T-helper 9 cell (primary cell): ENCODE measurements around the gene LYG2.
"Not testable (repeated sequence)": the region's sequence is repeated elsewhere in the genome, so short reads cannot be mapped to it uniquely, and the experiment has no call there.

ENCODE experiments used
- DNase-seq: peaks from one replicate; pipeline ENCODE4 v3.0.0-alpha.2; 2020
- total RNA-seq, 2 donors: gene quantifications; one replicate each; lab custom pipeline; 2026; lab: John Stamatoyannopoulos, UW

LYG2 gene, protein sequence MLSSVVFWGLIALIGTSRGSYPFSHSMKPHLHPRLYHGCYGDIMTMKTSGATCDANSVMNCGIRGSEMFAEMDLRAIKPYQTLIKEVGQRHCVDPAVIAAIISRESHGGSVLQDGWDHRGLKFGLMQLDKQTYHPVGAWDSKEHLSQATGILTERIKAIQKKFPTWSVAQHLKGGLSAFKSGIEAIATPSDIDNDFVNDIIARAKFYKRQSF
- 0 reads per million in 2 donors for total RNA-seq

DNA sequence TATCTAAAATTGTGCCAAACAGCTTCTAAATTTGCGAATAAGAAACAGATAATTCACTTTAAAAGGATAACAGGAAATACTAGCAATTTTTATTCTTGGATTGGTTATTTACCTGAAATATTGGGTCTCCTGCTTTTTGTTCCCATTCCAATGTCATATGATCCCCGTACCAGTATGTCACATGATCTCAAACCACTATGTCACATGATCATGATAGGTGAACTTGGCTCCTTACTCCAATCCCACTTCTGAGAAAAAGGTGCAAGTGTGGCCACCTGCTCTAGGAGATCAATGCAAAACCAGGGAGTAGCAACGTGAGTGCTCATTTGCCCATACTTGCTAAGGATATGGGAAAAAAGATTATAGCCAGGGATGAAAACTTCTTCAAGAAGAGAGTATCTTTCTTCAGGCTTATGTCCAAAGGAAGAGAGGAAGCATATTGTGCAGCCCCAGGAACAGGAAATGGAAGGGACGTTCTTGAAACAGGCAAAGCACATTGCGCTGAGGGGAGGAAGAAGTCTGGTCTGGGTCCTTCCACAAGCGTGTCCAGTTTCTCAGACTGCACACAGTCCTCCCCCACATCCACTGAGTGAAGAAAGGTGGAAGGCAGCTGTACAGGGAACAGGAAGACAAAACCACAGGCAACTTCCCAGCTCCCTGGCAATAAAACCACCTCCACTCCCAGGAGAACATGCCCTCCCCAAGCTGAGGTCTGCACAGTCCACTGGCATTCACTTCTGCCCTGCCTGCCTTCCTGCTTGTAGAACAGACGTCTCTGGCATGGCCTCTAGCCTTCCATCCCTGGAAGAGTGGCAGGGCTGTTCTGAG, at the start of gene LYG2:
LYG2 (minus strand) TSS at position 176 of the 828 bp plus-strand sequence. CDS start 1,406 bp downstream, outside the sequence.
- no peak for DNase-seq

DNA sequence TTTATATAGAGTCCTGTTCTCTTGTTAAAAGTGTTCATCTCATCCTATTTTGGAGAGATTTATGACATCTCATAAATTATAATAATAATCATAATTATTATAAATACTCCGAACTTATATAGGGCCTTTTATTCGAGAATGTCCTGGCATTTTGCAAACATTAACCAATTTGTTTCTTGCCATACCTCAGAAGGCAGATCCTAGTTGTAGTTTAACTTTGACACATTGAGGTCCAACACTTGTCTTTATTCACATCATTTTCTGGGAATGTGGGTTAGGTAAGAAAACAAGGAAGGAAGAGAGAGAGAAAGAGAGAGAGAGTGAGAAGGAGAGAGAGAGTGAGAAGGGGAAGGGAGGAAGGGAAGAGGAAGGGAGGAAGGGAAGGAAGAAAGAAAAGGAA, 45.6 kb upstream of the LYG2 start, which contains the start of gene LYG1:
LYG1 (minus strand) TSS at position 101 of the 400 bp plus-strand sequence. CDS start 5,527 bp downstream, outside the sequence.
- not testable (repeated sequence) for DNase-seq

DNA sequence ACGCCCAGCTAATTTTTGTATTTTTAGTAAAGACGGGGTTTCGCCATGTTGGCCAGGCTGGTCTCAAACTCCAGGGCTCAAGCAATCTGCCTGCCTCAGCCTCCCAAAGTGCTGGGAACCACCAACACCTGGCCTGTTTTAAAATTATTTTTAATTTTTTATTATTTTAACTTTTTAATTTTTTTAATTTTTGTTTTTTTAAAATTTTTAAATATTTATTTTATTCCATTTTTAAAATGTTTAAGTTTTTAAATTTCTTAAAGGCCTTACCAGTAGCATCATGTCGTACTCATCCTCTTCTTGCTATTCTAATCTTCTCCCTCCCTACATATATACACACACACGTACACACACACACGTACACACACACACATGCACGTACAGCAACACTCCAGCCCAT, 44.1 kb upstream of the LYG2 start:
- DNase-seq: no peak

DNA sequence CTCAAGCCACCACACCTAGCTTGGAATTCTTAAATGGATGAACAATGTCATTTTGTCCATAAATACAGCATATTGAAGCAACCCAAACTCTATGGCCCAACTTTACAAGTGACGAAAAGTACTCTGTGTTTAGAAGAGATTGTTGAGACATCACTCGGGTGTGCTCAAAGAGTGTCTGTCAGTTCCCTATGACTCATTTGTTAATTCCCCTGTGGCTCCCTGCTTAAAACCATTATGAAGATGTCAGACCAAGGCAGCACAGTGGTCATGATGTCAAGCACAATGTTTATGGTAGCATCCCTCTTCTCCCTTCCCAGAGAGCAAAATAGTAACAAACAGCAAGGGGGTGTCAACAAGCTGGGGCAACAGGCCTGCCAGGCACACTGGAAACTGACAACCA, 42.5 kb upstream of the LYG2 start:
- DNase-seq: no peak

DNA sequence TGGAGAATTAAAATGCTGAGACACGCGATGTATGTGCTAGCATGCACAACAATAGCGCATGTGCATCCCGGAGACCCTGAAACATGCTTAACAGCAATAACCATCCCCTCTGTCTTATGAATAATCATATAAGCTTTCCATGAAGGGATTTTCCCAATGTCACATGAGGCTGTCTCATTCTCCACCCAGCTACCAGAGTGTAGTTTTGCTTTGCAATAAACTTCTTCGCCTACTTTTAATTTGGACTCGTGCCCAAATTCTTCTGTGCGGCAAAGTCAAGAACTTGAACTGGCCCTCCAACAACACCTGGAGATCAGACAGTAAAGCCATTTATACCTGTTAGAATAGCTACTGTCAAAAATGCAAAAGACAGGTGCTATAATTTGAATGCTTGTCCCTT, 30.1 kb upstream of the LYG2 start:
- no peak for DNase-seq

DNA sequence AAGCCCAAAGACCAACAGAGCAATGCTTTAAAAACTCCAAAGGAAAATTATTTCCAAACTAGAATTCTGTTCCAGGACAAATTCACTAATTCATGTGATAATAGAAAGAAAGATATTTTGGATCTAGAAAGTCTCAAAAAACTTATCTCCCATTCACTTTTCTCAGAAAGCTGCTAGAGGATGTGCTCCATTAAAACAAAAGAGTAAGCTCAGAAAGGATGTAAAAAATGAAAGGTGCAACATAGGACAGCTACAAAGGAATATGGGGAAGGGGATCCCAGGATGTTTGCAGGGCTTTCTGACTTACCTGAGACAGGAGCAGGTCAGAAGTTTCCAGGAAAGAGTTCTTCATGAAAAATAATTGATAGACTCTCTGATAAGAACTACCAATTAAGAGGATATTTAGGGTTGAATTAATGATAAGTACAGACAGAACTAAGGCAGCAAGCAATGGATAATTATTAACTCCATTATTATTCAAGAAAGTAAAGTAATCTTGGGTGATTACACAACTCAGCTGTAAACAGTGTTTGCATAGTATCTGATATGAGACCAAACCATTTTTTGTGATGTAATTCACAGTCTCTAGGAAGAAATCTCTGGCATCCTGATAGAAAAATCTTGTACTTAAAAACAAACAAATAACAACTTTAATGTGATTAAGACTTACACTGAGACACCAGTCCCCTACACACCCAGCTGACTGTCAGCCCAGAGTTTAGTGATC, 24.7 kb upstream of the LYG2 start:
- no peak for DNase-seq

DNA sequence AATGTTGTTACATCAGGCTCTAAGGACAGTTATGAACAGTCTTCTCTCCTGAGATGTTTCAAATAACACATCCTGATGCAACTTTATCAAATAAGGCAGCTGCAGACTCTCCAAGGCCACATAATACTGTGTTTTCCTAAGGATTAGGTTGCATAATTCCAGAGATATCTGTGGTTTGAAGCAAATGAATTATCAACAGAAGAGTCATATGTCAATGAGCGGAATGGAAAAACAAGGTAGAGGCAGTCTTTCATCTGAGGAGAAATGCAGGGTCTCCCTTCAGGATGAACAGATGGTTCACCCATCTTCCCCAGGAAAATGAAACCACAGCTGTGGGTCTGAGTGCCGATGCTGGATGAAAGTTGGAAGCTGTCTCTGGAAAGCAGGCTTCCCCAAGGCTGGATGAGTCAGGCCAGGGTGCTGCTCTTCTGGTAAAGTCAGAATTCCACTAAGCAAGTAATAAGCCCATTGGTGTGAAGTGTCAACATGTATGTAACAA, 23.4 kb upstream of the LYG2 start:
- DNase-seq: no peak

DNA sequence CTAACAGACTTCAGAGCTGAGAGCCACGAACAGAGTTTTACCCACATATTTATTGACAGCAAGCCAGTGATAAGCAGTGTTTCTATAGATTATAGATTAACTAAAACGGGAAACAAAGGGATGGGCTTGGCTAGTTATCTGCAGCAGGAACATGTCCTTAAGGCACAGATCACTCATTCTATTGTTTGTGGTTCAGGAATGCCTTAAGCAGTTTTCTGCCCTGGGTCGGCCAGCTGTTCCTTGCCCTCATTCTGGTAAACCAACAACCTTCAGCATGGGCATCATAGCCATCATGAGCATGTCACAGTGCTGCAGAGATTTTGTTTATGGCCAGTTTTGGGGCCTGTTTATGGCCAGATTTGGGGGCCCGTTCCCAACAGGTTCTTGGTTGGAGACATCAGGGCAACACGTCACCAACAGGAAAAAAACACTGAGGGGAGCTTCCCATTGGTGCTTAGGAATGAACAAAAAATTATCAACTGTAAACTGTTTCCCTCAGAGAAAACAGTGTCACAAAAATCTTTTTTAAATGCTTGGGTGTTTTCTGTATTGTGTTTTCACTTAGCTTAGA, 22.8 kb upstream of the LYG2 start:
- not testable (repeated sequence) for DNase-seq

DNA sequence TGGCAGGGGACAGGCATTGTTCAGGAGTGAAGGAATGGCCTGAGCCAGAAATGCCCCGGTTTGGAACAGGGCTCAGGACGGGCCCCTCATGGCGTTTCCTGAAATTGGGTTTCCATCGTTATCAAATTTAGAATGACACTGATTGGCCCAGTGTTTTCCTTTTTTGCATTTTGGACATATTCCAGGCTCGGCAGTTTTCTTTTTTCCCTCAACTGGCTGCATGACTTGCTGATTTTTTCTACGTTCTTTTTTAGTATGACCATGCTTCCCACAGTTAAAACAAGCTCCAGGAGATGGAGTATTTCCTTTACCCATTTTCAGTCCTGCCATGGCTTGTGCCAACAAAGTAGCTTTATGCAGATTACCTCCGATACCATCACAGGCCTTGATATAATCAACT, 20.4 kb upstream of the LYG2 start:
- no peak for DNase-seq

DNA sequence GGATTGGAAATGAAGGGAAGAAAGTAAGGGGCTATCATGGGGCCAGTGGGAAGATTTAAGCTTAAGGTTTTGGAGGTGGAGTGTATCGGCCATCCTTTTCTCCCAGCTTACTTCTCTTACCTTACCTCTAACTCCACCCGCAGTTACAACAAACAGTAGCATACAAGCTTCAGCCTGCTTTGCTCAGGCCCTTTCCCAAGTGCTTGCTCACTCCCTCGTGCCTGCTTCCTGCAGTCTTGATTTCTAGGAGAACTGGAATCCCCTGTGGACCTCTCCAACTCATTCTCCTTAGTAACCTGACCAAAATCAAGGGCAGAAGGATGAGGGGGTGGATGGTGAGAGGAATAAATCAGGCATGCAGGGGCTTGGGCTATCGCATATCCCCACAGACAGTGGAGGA, 5.8 kb upstream of the LYG2 start:
- no peak for DNase-seq

DNA sequence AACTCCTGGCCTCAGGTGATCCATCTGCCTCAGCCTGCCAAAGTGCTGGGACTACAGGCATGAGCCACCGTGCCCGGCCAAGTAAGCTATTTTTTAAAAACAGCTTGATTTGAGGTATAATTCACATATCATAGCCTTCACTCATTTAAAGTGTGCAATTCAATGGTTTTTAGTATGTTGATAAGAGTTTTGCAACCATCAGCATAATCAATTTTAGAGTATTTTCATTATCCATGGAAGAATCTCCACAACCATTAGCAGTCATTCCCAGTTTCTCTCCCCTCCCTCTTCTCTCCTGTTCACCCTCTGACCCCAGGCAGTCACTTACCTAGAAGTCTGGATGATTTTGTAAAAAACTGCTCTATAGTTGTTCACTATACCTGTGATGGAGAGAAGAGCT, 4.7 kb upstream of the LYG2 start:
- DNase-seq: no peak

DNA sequence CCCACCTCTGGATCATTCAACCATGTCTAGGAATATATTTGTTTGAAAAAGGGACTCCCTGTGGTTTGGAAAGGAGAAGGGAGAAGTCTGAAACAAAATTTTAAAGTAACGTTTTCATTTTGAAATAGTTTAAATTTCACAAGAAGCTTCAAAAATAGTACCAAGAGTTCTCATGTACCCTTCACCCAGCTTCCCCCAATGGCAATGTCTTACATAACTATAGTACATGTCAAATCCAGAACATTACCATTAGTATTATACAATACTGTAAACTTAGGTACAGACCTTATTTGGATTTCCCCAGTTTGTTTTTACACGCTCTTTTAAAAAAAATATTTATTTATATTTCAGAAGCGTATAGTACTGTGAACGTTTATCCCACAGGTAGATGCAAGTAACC, 4.0 kb upstream of the LYG2 start:
- DNase-seq: no peak

DNA sequence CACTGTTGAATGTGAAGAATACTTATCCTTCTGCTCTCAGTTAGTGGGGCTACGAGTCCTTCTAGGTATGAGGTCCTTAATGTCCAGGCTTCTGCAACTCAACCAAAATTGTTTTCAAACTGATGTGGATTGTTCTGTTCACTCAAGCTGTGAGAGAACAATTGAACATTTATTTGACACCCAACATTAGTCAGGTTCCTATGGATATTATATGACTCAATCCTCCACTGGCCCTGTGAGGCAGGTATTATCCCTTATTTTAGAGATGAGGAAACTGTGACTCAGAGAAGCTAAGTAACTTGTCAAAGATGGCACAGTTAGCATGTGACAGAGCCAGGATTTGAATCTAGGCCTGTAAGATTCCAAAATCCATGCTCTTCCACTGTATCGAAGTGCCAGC, 1.2 kb upstream of the LYG2 start:
- DNase-seq: no peak

DNA sequence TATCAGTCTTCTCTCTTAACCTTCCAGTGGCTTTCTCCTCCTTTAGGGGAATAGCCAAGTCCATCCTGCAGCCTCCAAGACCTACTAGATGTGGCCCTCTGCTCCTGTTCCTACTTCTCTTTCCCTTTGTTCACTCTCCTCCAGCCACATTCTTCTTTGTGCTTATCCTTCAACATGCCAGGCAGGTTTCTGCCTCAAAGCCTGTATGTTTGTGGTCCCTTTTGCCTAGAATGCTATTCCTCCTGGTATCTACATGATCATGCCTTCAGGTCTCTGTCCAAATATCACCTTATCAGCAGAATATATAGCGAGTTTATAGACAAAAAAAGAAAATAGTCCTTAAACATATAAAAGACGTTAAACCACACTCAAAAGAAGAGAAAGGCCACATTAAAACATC, 5.5 kb downstream of the LYG2 start:
- no peak for DNase-seq

DNA sequence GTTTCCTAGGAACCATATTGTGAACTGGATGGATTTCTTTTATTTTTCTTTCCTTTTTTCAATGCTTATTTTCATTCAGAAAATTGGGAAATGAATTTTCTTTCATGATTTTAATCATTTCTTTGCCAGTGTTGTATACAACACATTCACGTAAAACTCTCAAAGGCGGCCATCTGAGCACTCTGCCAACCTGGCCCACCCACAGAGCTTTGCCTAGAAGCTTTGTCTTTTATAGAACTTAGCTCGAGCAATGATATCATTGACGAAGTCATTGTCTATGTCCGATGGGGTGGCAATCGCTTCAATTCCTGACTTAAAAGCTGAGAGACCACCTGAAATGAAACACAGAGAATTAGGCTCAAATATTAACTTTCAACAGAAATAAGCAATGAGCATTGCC, 13.3 kb downstream of the LYG2 start:
- no peak for DNase-seq

DNA sequence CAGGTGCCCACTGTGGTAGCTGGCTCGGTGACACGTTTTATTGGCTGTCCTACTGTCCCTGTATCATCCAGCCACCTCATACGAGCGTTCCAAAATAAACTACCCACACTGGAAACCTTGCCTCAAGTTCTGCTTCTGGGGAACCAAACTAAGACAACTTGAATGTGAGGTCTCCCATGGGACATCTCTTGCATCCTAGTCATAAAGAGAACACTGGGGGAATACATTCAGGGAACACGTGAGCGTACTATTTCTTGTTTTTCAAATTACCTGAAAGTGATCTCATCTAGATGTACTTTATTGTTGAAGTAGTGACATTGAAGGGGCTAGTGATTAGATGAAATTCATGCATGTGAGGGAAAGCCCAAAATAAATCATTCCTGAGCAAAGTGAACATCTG, 15.0 kb downstream of the LYG2 start:
- no peak for DNase-seq

DNA sequence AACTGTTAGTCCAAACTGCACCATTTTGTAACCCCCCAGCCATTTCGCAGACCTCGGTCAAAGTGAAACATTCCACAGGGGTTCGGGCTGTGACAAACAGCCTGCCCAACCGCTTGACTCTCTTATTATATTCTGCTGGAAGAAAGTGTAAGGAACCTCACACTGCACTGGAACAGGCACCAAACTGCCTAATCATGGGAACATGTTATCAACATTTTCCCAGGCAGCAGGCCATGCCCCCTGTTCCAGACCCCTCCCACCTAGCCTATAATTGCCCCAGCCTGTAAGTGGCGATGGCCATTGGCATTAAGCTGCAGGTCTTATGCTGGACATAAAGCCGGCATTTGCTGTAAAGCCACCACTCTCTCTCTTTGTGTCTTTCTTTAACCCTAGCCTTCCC, 16.9 kb downstream of the LYG2 start:
- no peak for DNase-seq

DNA sequence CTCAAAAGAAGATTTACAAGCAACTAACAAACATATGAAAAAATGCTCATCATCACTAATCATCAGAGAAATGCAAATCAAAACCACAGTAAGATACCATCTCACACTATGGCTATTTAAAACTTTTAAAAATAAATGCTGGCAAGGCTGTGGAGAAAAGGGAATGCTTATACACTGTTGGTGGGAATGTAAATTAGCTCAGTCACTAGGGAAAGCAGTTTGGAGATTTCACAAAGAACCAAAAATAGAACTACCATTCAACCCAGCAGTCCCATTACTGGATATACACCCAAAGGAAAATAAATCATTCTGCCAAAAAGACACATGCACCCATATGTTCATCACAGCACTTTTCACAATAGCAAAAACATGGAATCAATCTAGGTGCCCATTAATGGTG, 22.3 kb downstream of the LYG2 start:
- DNase-seq: not testable (repeated sequence)

DNA sequence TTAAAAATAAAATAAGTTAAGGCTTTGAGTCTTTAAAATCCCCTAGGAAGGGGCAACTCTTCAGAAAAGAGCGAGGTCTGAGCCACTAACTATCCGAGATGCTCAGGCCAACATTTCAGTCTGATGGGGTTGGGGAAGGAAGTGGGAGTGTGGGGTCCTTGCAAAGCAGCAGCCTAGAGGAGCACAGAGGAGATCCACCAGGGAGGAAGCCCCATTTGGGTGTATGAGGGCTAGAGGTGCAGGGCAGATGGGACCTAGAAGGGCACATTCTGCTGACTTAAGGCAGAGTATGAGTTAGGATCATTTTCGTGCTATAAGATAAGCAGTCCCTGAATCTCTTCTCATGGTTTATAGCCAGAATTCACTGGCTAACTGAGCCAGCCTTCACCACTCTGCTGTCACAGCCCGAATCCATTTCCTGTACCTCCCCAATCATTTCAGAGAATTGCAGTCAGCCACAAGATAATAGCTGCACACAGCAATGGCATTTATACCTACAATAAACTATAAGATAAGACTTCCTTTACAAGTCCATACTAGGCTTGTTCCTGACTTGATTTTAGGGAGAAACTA, 37.5 kb downstream of the LYG2 start:
- no peak for DNase-seq

DNA sequence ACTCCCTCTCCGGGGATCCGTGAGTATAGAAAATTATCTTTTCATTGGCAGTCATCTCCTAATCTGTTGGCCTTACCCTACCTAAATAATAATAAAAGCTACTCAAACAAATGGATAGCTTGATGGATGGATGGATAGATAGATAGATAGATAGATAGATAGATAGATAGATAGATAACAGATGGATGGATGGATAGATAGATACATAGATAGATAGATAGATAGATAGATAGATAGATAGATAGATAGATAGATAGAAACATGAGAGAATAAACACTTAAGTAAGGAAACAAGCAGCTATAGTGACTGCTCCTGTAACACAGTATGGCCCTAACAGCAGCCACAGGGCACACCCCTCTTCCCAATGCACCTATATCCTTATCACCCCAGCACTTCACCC, 39.4 kb downstream of the LYG2 start:
- DNase-seq: no peak

DNA sequence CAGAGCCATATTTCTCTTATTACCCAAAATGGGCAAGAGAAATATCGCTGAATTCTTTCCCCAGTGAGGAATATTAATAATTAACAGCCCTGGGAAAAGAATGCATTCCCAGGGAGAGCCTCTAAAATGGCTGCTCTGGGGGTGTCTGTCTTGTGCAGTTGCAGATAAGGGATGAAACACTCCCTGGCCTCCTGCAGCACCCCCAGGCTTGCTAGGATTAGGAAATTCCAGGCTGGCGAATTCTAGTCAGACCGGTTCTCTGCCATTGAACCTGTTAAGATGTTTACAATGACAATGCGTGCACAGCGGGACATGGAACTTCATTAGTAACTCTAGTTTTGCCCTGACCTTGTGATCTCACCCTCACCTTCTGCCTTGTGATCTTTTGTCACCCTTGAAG, 50.0 kb downstream of the LYG2 start:
- DNase-seq: no peak

DNA sequence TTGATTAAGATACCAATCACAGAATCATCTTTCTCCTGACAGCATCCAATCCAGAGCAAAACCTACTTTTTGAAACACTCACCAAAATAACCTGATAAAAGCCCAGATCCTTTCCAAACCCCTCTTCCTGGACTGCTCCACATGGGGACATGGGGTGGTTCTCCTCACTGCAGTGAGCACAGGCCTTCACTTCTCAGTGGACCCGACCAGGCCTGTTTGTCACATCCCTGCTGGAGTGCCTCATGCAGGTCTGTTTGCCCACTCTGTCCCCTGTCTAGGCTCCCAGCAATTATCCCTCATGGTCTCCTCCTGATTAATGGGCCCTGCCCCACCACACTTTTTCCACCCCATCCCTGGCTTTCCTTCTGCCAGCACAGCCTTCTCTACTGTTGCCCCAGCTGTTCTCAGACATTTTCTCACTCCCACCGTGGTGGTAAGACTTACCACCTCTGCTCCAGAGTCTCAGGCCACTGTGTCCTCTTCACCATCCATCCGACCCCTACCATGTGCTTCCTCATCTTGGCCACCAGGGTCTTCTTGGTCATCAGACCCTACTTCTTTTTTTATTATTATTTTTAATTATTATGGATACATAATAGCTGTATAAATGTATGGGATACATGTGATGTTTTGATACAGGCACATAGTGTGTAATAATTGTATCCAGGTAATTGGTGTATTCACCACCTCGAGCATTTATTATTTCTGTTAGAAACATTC, 53.3 kb downstream of the LYG2 start:
- DNase-seq: no peak
